HG02571 (cell line): ENCODE data around the gene PHLDA2.
"Not testable (repeated sequence)": the region's sequence is repeated elsewhere in the genome, so short reads cannot be mapped to it uniquely, and the experiment has no call there.

ENCODE experiments used
- ATAC-seq: cut with Tn5 transposase; IDR thresholded peaks from one replicate; pipeline ENCODE4 v1.9.1; 2021; ENCODE audit warnings: mild to moderate bottlenecking, moderate library complexity; ENCODE audit not compliant: unreplicated experiment

Gene PHLDA2

GRCh38 chr11:2945031-2945756 is 16.0 kb upstream of the PHLDA2 start:
- no peak for ATAC-seq

- no peak for ATAC-seq
Observed at GRCh38 chr11:2944530-2944929, 15.3 kb upstream of the PHLDA2 start.

DNA sequence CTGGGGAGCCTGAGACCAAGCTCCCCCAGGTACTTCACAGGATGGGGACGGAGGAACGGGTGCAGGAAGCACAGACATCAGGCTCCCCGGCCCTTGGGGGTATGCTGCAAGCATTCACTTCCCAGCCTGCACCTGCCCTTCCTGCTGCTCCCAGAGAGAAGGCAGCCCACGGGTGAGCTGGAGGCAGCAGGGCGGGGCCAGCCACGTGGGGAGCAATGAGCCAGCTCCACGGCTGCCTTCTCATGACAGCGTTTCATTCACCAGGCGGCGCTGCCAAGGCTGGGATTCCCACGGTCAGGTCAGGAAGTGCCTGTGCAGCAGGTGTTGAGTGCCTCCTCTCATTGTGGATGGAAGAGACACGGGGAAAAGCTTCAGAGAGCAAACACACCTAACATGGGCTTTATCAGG is 14.5 kb upstream of the PHLDA2 start:
- ATAC-seq: no peak

DNA sequence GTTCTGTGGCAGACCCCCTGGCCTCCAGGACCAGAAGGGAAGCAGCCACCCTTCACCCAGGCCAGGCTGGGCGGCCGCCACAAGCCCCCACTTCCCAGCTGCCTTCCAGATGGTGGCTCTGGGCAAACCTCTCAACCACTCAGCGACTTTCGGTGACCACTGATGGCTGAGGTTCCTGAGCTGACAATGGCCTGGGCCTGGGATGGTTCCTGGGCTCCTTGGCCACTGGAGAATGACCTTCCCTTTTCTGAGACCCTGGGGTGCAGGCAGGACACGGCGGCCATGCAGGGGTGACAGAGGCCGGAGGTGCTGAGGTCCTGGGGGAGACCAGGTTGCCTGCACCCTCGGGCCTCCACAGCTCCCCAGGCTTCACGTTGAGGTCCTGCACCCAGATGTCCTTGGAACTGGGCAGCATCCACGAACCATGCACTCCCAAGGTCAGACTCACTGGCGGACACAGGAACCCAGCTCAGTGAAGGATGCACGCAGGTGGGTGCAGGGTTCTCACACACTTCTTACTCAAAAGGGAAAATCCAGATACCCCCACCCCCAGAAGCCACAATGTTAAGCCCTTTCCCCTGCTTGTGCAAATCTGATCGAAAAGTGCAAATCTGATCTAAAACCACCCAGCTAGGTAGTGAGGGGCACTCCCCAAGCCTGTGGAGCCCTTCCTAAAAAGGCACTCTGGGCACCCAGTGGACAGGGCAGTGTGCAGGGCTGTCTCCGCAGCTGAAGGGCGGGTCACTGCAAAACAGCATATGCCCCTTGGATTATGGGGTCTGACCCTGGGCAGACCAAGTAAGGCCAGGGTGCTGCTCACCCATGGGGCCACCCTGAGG is 13.9 kb upstream of the PHLDA2 start:
- ATAC-seq: no peak

DNA sequence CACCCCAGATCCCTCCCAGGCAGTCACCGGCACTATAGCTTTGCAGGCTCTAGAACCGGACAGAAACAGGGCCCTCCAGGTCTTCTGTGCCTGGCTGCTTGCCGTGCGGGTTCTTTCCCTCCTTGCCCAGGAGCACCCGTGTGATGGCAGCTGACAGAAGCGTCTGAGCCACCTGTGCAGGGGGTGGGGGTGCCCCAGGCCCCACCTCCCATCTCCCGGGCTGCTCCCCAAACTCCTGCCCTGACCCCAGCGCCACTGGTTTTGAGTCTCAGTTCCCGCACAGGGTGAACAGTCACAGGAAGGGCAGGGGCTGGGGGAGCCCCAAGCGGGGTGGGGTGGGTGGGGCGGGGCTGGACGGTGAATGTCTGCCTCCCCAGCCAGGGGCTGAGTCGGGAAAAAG is 13.2 kb upstream of the PHLDA2 start:
- no peak for ATAC-seq

- no peak for ATAC-seq
Observed at GRCh38 chr11:2940921-2941821, 12.0 kb upstream of the PHLDA2 start.

GRCh38 chr11:2940147-2940920 is 11.1 kb upstream of the PHLDA2 start:
- no peak for ATAC-seq

DNA sequence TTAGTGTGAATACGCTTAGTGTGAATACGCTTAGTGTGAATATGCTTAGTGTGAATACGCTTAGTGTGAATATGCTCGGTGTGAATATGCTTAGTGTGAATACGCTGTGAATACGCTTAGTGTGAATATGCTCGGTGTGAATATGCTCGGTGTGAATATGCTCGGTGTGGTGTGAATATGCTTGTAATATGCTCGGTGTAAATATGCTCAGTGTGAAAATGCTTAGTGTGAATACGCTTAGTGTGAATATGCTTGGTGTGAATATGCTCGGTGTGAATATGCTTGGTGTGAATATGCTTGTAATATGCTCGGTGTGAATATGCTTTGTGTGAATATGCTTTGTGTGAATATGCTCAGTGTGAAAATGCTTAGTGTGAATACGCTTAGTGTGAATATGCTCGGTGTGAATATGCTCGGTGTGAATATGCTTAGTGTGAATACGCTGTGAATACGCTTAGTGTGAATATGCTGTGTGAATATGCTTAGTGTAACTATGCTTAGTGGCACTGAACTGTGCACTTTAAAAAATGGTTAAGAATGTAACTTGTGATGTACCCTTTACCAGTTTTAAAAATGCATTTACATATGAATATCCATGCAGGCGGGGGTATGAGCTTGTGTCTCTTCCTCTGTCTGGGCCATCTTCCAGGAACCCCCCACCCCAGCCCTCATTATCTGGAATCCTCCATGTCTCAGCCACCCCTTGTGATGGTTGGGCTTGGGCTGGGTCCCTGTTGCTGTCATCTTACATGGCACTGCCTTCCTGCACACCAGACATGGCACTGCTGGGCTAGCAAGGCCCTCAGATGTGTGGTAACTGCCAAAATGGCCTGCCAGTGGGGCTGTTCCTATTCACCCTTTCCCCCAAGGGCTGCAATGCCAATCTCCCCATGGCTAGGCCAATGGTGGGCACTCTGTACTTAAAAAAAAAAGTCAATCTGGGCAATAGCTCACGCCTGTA is 9.5 kb upstream of the PHLDA2 start:
- ATAC-seq: not testable (repeated sequence)

DNA sequence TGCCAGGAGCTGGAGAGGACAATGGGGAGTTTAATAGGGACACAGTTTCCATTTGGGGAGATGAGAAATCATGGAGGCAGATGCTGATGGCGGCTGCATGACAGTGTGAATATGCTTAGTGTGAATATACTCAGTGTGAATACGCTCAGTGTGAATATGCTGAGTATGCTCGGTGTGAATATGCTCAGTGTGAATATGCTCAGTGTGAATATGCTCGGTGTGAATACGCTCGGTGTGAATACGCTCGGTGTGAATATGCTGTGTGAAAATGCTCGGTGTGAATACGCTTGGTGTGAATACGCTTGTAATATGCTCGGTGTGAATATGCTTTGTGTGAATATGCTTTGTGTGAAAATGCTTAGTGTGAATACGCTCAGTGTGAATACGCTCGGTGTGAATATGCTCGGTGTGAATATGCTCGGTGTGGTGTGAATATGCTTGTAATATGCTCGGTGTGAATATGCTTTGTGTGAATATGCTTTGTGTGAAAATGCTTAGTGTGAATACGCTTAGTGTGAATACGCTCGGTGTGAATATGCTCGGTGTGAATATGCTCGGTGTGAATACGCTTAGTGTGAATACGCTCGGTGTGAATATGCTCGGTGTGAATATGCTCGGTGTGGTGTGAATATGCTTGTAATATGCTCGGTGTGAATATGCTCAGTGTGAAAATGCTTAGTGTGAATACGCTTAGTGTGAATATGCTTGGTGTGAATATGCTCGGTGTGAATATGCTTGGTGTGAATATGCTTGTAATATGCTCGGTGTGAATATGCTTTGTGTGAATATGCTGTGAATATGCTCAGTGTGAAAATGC is 8.6 kb upstream of the PHLDA2 start:
- ATAC-seq: not testable (repeated sequence)

DNA sequence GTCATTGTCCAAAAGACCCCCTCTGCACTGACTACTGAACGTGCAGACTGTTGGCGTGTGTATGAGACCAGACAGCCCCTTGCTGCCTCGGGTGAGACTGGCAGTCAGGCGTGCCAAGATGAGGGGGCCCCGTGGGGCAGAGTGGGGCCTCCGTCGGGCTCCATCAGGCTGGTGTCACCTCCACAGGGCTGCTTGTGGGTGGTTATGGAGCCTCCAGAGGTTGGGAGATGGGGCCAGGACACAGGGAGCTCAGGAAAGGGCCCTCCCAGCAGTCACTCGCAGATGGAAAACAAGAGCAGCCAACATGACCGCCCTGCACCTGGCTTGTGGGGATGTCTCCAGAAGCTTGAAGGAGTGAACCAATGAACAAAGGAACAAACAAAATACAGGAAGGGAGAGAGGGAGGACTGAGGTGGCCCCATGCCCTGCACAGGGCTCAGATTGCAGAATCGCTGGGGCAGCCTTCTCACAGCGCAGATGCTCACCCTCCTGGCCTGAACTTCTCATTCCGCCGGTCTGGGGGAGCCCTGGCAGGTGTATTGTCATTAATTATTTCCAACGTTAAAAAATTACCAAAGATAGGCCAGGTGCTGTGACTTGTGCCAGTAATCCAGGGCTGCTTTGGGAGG is 5.5 kb upstream of the PHLDA2 start:
- ATAC-seq: no peak

DNA sequence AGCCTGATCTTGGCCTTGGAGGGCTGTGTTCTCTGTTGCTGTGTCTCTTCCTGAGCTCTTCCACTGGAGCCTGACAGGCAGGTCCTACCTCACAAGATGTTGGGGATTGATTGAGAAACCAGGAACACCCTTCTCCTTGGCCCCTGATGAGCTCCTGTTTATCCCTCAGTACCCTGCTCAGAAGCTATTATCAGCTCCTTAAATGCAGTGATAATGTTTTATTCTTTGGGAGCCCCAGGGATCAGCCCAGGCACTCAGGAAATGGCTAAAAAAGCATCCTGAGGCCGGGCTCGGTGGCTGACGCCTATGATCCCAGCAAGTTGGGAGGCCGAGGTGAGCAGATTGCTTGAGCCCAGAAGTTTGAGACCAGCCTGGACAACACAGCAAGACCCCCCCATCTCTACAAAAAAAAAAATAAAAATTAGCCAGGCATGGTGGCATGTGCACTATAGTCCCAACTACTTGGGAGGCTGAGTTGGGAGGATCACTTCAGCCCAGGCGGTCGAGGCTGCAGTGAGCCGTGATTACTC is 4.9 kb upstream of the PHLDA2 start:
- no peak for ATAC-seq

GRCh38 chr11:2933375-2934020 is 4.3 kb upstream of the PHLDA2 start:
- ATAC-seq: no peak

DNA sequence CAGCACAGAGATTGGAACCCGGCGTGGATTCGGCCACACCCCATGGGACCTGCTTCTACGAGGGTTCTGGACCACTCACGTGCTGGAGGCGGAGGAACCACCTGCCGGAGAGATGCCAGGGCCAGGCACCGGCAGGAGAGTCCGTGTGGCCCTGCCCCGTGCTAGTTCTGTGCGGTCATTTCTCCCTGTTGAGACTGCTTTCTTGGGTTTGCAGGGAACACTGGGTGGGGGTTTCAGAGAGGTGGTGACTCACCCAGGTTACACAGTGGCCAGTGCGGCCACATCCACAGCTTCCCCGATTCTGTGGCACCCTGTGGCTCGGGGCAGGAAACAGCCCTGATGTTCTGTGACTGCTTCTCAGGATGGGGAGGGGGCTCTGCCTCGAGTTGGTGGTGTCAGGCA is 3.6 kb upstream of the PHLDA2 start:
- no peak for ATAC-seq

DNA sequence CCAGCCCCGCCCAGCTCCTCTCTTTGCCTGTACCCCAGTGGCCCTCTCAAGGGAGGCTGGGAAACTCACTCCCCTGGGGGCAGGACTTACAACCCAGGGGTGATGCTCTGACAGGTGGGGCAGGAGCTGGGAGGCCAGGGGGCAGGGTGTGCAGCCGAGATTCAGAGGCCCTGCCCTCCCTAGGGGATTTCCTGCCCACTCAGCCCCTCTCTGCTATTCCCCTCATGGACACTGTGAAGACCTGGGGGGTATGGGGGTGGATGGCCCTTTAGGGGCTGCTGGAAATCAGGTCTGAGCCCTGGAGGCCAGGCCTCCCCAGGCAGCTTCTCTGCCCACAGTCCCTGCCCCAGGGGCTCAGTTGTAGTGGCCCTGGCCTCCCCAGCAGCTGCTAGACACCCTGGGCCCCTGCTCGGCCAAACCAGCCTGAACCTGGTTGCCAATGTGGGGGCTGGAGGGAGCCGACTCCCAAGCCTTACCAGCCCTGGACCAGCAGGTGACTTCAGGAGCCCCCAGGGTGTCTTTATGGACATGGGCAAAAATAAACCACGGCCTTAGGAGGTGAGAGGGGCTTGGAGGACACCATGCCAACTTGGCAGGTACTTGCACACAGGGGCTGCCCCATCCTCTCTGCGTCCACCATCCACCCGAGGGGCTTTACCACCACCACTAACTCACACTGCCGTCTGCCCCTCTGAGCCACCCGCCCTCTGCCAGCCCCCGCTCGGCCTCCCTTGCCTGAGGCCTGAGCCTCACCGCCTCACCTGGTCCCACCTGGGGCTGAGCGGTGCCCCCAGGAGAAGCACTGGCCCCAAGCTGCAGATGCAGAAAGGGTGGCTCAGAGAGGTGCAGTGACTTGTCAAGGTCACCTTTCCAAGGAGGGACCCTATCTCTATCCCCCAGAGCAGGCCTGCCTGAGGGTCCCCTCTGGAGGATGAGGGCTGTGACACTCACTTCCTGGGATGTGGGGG is 2.8 kb upstream of the PHLDA2 start:
- no peak for ATAC-seq

DNA sequence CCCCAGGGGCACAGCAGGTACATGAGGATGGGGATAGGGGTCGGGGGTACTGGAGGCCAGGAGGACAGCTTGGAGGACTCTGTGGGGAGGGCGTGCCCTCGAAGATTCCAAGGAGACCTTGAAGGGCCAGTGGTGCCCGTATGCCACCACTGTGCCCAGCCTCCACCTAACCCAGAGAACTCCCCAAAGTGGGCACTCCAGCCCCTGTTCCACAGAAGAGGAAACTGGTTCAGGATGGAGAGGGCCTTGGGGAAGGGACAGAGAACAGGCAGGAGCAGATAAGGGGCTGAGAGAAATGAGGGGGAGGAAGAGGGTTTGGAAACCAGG is 2.2 kb upstream of the PHLDA2 start:
- ATAC-seq: no peak

GRCh38 chr11:2930704-2931419 is 1.6 kb upstream of the PHLDA2 start:
- ATAC-seq: no peak
